Upper lobe of right lung (tissue), 1 donor: ENCODE data around the gene STXBP3. TPM values are rescaled to one million over a fixed set of nuclear protein-coding genes. Genes with fewer than 3 reads are reported as not detected.
A peak's percentile ranks its signal among the peaks of the same experiment; 100 is the strongest.

ENCODE experiments used
- ATAC-seq: fragments of 200-7000 bp; cut with Tn5 transposase; one replicate; pipeline ENCODE4 v1.9.1; 2020; ENCODE audit warnings: mild to moderate bottlenecking, moderate library complexity
- DNase-seq: peaks from one replicate; pipeline ENCODE4 v3.0.0-alpha.2; 2020
- H3K27ac ChIP-seq: fragments of 200-600 bp; one replicate; pipeline ENCODE4 v1.8.0; 2022
- H3K27me3 ChIP-seq: fragments of 200-600 bp; one replicate; pipeline ENCODE4 v1.8.0; 2022; ENCODE audit warnings: mild to moderate bottlenecking
- H3K36me3 ChIP-seq: fragments of 200-600 bp; one replicate; pipeline ENCODE4 v1.8.0; 2022
- H3K4me1 ChIP-seq: fragments of 200-600 bp; one replicate; pipeline ENCODE4 v1.8.0; 2022
- H3K4me3 ChIP-seq: fragments of 200-600 bp; one replicate; pipeline ENCODE4 v1.8.0; 2022; ENCODE audit warnings: mild to moderate bottlenecking
- H3K9me3 ChIP-seq: fragments of 200-600 bp; one replicate; pipeline ENCODE4 v1.8.0; 2022
- CTCF ChIP-seq: fragments of 200-600 bp; IDR thresholded peaks from one replicate; pipeline ENCODE4 v1.8.0; 2022; ENCODE audit warnings: antibody characterized with exemption
- intact Hi-C: fragments of 100-400 bp; cut with DNase I; formaldehyde crosslinking; loops from one replicate; pipeline ENCODE4 v1.11.0; 2022
- total RNA-seq: library from RNA; stranded (reverse); fragmentation: NEBNext Ultra II Directional; extraction: Animal tissue kit (Norgen Biotek cat#: 25700); gene quantifications from one replicate; pipeline ENCODE4 v1.2.1, GENCODE V29; 2021
- donor health status: DM: no; HTN: yes; CAD: no; lungs with severe emphysema.

The STXBP3 gene
- total RNA-seq, 1 donor from 2014 or later = 54.1 TPM

GRCh38 chr1:108819878-108820277, 73.4 kb downstream of the STXBP3 start:
- intact Hi-C loops = loop anchor here (10.0 kb wide), 1 partner anchor 75 kb away; no protein-coding TSS in a partner anchor
- H3K4me3 ChIP-seq = no peak overlapping the region
- no peak for TF ChIP-seq CTCF

GRCh38 chr1:108823632-108824031, 77.2 kb downstream of the STXBP3 start:
- ATAC-seq = no peak
- intact Hi-C loops = loop anchor here (10.0 kb wide), 1 partner anchor 71 kb away; no protein-coding TSS in a partner anchor

More at GRCh38 chr1:108819878-108820277, 73.4 kb downstream of the STXBP3 start:
- DNase-seq (no peak), ATAC-seq (no peak)
- Histone ChIP-seq H3K36me3 (no peaks in the 10 kb centered on the region), H3K27ac (no peak overlapping the region), H3K27me3 (no peaks in the 10 kb centered on the region), H3K4me1 (no peaks in the 10 kb centered on the region), H3K9me3 (no peaks in the 10 kb centered on the region)

GRCh38 chr1:108824051-108824450, 77.6 kb downstream of the STXBP3 start:
- H3K36me3 ChIP-seq = no peaks in the 10 kb centered on the region
- intact Hi-C loops = loop anchor here (10.0 kb wide), 1 partner anchor 71 kb away; no protein-coding TSS in a partner anchor
- H3K9me3 ChIP-seq = no peaks in the 10 kb centered on the region
- no peak overlapping the region for H3K4me3 ChIP-seq
- H3K27me3 ChIP-seq = no peaks in the 10 kb centered on the region
- DNase-seq (no peak), ATAC-seq (no peak)
- TF ChIP-seq CTCF = no peak
- peaks cover 3% of the 10 kb centered on the region for H3K4me1 ChIP-seq
- H3K27ac ChIP-seq = no peak overlapping the region

More at GRCh38 chr1:108823632-108824031, 77.2 kb downstream of the STXBP3 start:
- Histone ChIP-seq H3K27me3 (no peaks in the 10 kb centered on the region), H3K4me1 (no peaks in the 10 kb centered on the region), H3K4me3 (no peak overlapping the region), H3K27ac (no peak overlapping the region), H3K36me3 (no peaks in the 10 kb centered on the region), H3K9me3 (no peaks in the 10 kb centered on the region)
- TF ChIP-seq CTCF = no peak
- DNase-seq = no peak

- Histone ChIP-seq H3K9me3 (no peaks in the 10 kb centered on the region), H3K36me3 (no peaks in the 10 kb centered on the region), H3K27me3 (no peaks in the 10 kb centered on the region), H3K4me1 (peaks cover 16% of the 10 kb centered on the region), H3K4me3 (no peak overlapping the region), H3K27ac (no peak overlapping the region)
- no peak for ATAC-seq
- TF ChIP-seq CTCF = no peak
- no peak for DNase-seq
- intact Hi-C loops = loop anchor here (10.0 kb wide), 1 partner anchor 69 kb away; no protein-coding TSS in a partner anchor
Measured at GRCh38 chr1:108826081-108826635, 79.7 kb downstream of the STXBP3 start.

- DNase-seq (peak; percentile 78), ATAC-seq (peak; percentile 83)
- H3K27me3 ChIP-seq = no peaks in the 10 kb centered on the region
- peak overlapping the region; percentile 56 for H3K27ac ChIP-seq
- intact Hi-C loops = loop anchor here (10.0 kb wide), 1 partner anchor 66 kb away; no protein-coding TSS in a partner anchor
- peaks cover 25% of the 10 kb centered on the region for H3K4me1 ChIP-seq
- no peak overlapping the region for H3K4me3 ChIP-seq
- no peaks in the 10 kb centered on the region for H3K36me3 ChIP-seq
- no peaks in the 10 kb centered on the region for H3K9me3 ChIP-seq
- TF ChIP-seq CTCF = peak; percentile 74
Measured at GRCh38 chr1:108828074-108828961, 81.8 kb downstream of the STXBP3 start.
